OCI-LY1 (cell line): Measurements from ENCODE around the gene RHEBL1.
A peak's percentile ranks its signal among the peaks of the same experiment; 100 is the strongest.

Source experiments
- H2AFZ ChIP-seq: fragments of 200-600 bp; sonication (generic), shearing (Covaris generic); 2 replicates; pipeline ENCODE4 v1.6.0; 2014; ENCODE audit warnings: antibody characterized with exemption, mild to moderate bottlenecking, low read length
- H3F3A ChIP-seq: fragments of 200-600 bp; sonication (generic), shearing (Covaris generic); 2 replicates; pipeline ENCODE4 v1.6.0; 2014; ENCODE audit warnings: mild to moderate bottlenecking, antibody characterized with exemption, low read length, moderate library complexity; ENCODE audit not compliant: insufficient read depth
- H3K27ac ChIP-seq: fragments of 200-600 bp; sonication (generic); 2 replicates; pipeline ENCODE4 v1.5.1; 2014; ENCODE audit warnings: low read length, mixed run types, mild to moderate bottlenecking, low read depth; ENCODE audit not compliant: poor library complexity, severe bottlenecking
- H3K27me3 ChIP-seq: fragments of 200-600 bp; sonication (generic); 2 replicates; pipeline ENCODE4 v1.6.0; 2014; ENCODE audit warnings: antibody characterized with exemption, mild to moderate bottlenecking, low read length, moderate library complexity; ENCODE audit not compliant: insufficient read depth
- H3K36me3 ChIP-seq: fragments of 200-600 bp; sonication (generic); 2 replicates; pipeline ENCODE4 v1.6.1; 2014; ENCODE audit warnings: mild to moderate bottlenecking, antibody characterized with exemption, low read length, moderate library complexity, mixed read lengths; ENCODE audit not compliant: insufficient read depth
- H3K4me1 ChIP-seq: fragments of 200-600 bp; sonication (generic); 2 replicates; pipeline ENCODE4 v1.5.1; 2014; ENCODE audit warnings: mild to moderate bottlenecking, low read length, moderate library complexity; ENCODE audit not compliant: insufficient read depth, severe bottlenecking
- H3K4me2 ChIP-seq: fragments of 200-600 bp; sonication (generic), shearing (Covaris generic); 2 replicates; pipeline ENCODE4 v1.6.1; 2014; ENCODE audit warnings: low read length
- H3K4me3 ChIP-seq: fragments of 200-600 bp; sonication (generic); 2 replicates; pipeline ENCODE4 v1.5.1; 2014; ENCODE audit warnings: low read length, low read depth, mild to moderate bottlenecking, mixed read lengths; ENCODE audit not compliant: poor library complexity, severe bottlenecking
- H3K79me2 ChIP-seq: fragments of 200-600 bp; shearing (Covaris generic); 2 replicates; pipeline ENCODE4 v1.6.1; 2016; ENCODE audit warnings: mixed run types, low read length, mixed read lengths; ENCODE audit not compliant: insufficient read depth
- H3K9ac ChIP-seq: fragments of 200-600 bp; sonication (generic), shearing (Covaris generic); 2 replicates; pipeline ENCODE4 v1.6.1; 2014; ENCODE audit warnings: mild to moderate bottlenecking, low read length, mixed read lengths
- H3K9me2 ChIP-seq: fragments of 200-600 bp; sonication (generic), shearing (Covaris generic); 2 replicates; pipeline ENCODE4 v1.6.1; 2014; ENCODE audit warnings: low read depth, mild to moderate bottlenecking, low read length, mixed read lengths
- H3K9me3 ChIP-seq: fragments of 200-600 bp; shearing (Covaris generic); 2 replicates; pipeline ENCODE4 v1.6.1; 2014; ENCODE audit warnings: low read length, mixed read lengths
- H4K20me1 ChIP-seq: fragments of 200-600 bp; sonication (generic), shearing (Covaris generic); 2 replicates; pipeline ENCODE4 v1.6.0; 2016; ENCODE audit warnings: mild to moderate bottlenecking, low read length; ENCODE audit not compliant: insufficient read depth
- EZH2 ChIP-seq: fragments of 200-600 bp; sonication (generic), shearing (Covaris generic); IDR thresholded peaks from 2 replicates; pipeline ENCODE4 v1.8.0; 2017; ENCODE audit warnings: borderline replicate concordance, mixed run types, mild to moderate bottlenecking, antibody characterized with exemption, low read length, moderate library complexity, mixed read lengths
- TF ChIP-seq, protein P1 (sequence below): fragments of 200-600 bp; sonication (generic), shearing (Covaris generic); IDR thresholded peaks from 2 replicates; pipeline ENCODE4 v1.5.1; 2017; ENCODE audit warnings: mild to moderate bottlenecking, antibody characterized with exemption, low read length, moderate library complexity, mixed read lengths

Gene RHEBL1

DNA sequence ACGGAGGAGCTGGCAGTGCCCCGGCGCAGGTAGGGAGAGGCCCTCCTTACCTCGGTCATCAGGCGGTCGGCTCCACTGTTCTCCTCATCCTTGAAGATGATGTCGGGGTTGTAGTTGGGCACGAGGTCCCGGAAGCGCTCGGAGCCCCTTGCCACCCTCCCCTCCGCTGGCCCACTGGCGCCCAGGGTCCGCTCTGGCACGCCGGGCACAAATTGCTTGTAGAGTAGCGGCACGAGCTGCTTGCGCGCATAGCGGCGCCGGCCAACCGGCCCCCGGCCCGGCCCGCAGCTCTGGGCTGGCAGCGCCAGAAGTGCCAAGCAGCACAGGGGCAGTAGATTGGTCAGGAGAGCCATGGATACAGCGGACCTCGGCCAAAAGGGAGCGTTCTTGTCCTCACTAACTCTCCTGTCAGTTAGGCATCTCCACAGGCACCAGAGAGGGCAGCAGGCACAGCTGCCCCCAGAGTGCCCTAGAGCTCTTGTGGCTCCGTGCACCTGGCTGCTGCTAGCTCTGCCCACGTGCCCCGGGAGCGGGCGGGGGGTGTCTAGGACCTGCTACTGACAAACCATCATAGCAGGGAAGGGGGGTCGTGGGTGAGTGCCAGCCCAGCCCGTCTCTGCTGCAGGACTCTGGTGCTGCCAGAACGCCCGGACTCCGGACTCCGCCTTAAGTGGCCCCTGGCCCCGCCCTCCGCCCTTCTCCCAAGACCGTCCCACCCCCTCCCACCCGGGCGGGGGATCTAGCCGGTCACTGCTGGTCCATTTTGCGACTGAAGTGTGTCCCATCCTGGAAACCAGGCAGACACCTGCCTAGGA is 24.6 kb upstream of the RHEBL1 start, which contains the start of gene DHH:
Gene DHH (minus strand): TSS at position 642 of the 815 bp plus-strand sequence. CDS start 289 bp downstream, at position 353.
- no peak within 1 kb of the TSS for H2AFZ ChIP-seq
- no peaks in the 10 kb centered on the region for H4K20me1 ChIP-seq
- no peaks in the 10 kb centered on the region for H3K9me3 ChIP-seq
- peaks cover 16% of the 10 kb centered on the region for H3K4me1 ChIP-seq
- H3K9ac ChIP-seq: no peak within 1 kb of the TSS
- H3F3A ChIP-seq: no peaks in the 10 kb centered on the region
- no peaks in the 10 kb centered on the region; the same call in none of the 2 replicates for H3K27me3 ChIP-seq
- no peaks in the 10 kb centered on the region for H3K79me2 ChIP-seq
- no peaks in the 10 kb centered on the region for H3K9me2 ChIP-seq
- TF ChIP-seq, protein P1, sequence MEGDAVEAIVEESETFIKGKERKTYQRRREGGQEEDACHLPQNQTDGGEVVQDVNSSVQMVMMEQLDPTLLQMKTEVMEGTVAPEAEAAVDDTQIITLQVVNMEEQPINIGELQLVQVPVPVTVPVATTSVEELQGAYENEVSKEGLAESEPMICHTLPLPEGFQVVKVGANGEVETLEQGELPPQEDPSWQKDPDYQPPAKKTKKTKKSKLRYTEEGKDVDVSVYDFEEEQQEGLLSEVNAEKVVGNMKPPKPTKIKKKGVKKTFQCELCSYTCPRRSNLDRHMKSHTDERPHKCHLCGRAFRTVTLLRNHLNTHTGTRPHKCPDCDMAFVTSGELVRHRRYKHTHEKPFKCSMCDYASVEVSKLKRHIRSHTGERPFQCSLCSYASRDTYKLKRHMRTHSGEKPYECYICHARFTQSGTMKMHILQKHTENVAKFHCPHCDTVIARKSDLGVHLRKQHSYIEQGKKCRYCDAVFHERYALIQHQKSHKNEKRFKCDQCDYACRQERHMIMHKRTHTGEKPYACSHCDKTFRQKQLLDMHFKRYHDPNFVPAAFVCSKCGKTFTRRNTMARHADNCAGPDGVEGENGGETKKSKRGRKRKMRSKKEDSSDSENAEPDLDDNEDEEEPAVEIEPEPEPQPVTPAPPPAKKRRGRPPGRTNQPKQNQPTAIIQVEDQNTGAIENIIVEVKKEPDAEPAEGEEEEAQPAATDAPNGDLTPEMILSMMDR: no peak
- no peak for TF ChIP-seq EZH2
- H3K36me3 ChIP-seq: peaks cover 17% of the 10 kb centered on the region
- H3K27ac ChIP-seq: no peak within 1 kb of the TSS
- H3K4me3 ChIP-seq: no peak within 1 kb of the TSS
- peak within 1 kb of the TSS; percentile 39; the same call in 1 of the 2 replicates for H3K4me2 ChIP-seq

DNA sequence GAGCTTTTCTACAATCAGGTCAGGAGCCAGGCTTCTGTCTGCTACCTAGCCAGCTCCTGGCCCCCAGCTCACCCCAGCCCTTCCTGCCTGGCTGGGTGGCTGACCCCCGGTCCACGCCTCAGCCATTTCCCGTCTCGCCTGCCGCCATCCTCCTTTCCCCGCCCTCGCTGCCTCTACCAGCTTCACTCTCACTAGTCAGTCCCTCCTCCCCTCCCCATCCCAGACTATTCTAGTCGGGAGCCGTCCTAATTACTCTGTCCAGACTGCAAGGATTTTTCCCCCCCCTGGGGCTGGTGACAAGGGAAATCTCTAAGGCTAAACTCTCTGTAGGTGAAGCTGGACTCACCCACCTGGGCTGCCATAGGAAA is 24.0 kb upstream of the RHEBL1 start:
- H3K27me3 ChIP-seq: no peaks in the 10 kb centered on the region; the same call in none of the 2 replicates
- no peak overlapping the region for H3K4me3 ChIP-seq
- H3K27ac ChIP-seq: no peak overlapping the region
- H3K4me2 ChIP-seq: peak overlapping the region; percentile 39; the same call in 1 of the 2 replicates
- TF ChIP-seq, protein P1: no peak
- TF ChIP-seq EZH2: no peak
- peaks cover 17% of the 10 kb centered on the region for H3K36me3 ChIP-seq
- no peak overlapping the region for H2AFZ ChIP-seq
- no peaks in the 10 kb centered on the region for H3K9me2 ChIP-seq
- no peaks in the 10 kb centered on the region for H3F3A ChIP-seq
- H3K4me1 ChIP-seq: peaks cover 16% of the 10 kb centered on the region
- H3K9ac ChIP-seq: no peak overlapping the region
- H3K79me2 ChIP-seq: no peaks in the 10 kb centered on the region
- no peaks in the 10 kb centered on the region for H4K20me1 ChIP-seq
- no peaks in the 10 kb centered on the region for H3K9me3 ChIP-seq

DNA sequence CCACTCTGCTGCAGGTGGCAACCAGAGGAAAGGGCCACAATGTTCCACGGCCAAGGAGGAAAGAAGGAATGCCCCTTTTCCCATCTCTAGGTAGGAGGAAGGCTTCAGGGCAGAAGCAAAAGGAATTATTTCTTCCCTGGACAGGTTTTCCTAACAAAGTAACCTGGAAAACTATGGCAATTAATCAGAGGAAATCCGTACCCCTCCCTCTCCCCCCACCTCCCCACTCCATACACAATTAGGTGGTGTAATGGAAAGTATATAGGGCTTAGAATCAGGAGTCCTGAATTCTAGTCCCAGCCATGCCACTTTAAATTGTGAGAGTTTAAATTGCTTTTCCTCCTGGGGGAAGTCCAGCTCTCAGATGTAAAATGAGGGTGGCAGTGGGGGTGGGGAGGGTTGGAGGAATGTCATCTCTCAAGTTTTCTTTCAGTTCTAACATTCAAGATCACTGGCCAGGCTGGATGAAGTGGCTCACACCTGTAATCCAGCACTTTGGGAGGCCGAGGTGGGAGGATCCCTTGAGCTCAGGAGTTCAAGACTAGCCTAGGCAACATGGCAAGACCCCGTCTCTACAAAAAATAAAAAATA is 23.1 kb upstream of the RHEBL1 start:
- H3K4me1 ChIP-seq: peaks cover 24% of the 10 kb centered on the region
- H3K27me3 ChIP-seq: no peaks in the 10 kb centered on the region; the same call in none of the 2 replicates

More for the DNA sequence above, 23.1 kb upstream of the RHEBL1 start:
- Histone ChIP-seq H3K9ac (no peak overlapping the region), H4K20me1 (no peaks in the 10 kb centered on the region), H3K27ac (no peak overlapping the region), H3K4me2 (no peak overlapping the region), H3K9me3 (no peaks in the 10 kb centered on the region), H3K4me3 (no peak overlapping the region), H3K9me2 (no peaks in the 10 kb centered on the region), H3K79me2 (no peaks in the 10 kb centered on the region), H3F3A (no peaks in the 10 kb centered on the region), H2AFZ (no peak overlapping the region), H3K36me3 (peaks cover 17% of the 10 kb centered on the region)
- TF ChIP-seq, protein P1: no peak
- no peak for TF ChIP-seq EZH2
